WTC11 (cell line): ENCODE measurements around the gene DOK3. TPM values are rescaled to one million over a fixed set of nuclear protein-coding genes. Genes with fewer than 3 reads are reported as not detected.
A peak's percentile ranks its signal among the peaks of the same experiment; 100 is the strongest.

Experiments
- AFF4 ChIP-seq: sonication (generic); formaldehyde crosslinking; IDR thresholded peaks from 2 replicates; pipeline ENCODE4 v1.8.1; 2023; ENCODE audit warnings: mild to moderate bottlenecking, missing genetic modification reagents, borderline replicate concordance
- CBFB ChIP-seq: sonication (generic); formaldehyde crosslinking; IDR thresholded peaks from 2 replicates; pipeline ENCODE4 v1.8.1; 2022; ENCODE audit warnings: mild to moderate bottlenecking, low read depth, missing genetic modification reagents
- CREM ChIP-seq: sonication (generic); formaldehyde crosslinking; IDR thresholded peaks from 2 replicates; pipeline ENCODE4 v1.8.1; 2022; ENCODE audit warnings: mild to moderate bottlenecking, missing genetic modification reagents, moderate library complexity
- ETV6 ChIP-seq: sonication (generic); formaldehyde crosslinking; IDR thresholded peaks from 2 replicates; pipeline ENCODE4 v1.8.1; 2022; ENCODE audit warnings: mild to moderate bottlenecking, missing genetic modification reagents
- FOXP1 ChIP-seq: sonication (generic); formaldehyde crosslinking; IDR thresholded peaks from 2 replicates; pipeline ENCODE4 v1.8.0; 2022; ENCODE audit warnings: missing genetic modification reagents, mild to moderate bottlenecking, moderate library complexity, borderline replicate concordance
- FOXP4 ChIP-seq: sonication (generic); formaldehyde crosslinking; IDR thresholded peaks from 2 replicates; pipeline ENCODE4 v1.8.0; 2022; ENCODE audit warnings: mild to moderate bottlenecking, missing genetic modification reagents
- GABPB1 ChIP-seq: sonication (generic); formaldehyde crosslinking; IDR thresholded peaks from 2 replicates; pipeline ENCODE4 v1.8.1; 2023; ENCODE audit warnings: mild to moderate bottlenecking, missing genetic modification reagents
- GTF2I ChIP-seq: fragments of 250-450 bp; sonication (Bioruptor Pico); conservative IDR thresholded peaks from 2 replicates; pipeline ENCODE4 v1.4.0; 2021; ENCODE audit warnings: mild to moderate bottlenecking
- IRF1 ChIP-seq: sonication (generic); formaldehyde crosslinking; IDR thresholded peaks from 2 replicates; pipeline ENCODE4 v1.8.0; 2023; ENCODE audit warnings: missing genetic modification reagents
- JAZF1 ChIP-seq: fragments of 250-450 bp; sonication (Bioruptor Pico); IDR thresholded peaks from 2 replicates; pipeline ENCODE4 v1.9.0; 2021; ENCODE audit warnings: moderate library complexity, mild to moderate bottlenecking, inconsistent platforms
- MAX ChIP-seq: sonication (generic); formaldehyde crosslinking; IDR thresholded peaks from 2 replicates; pipeline ENCODE4 v1.8.0; 2022; ENCODE audit warnings: mild to moderate bottlenecking, missing genetic modification reagents
- NFE2L1 ChIP-seq: sonication (generic); formaldehyde crosslinking; IDR thresholded peaks from 2 replicates; pipeline ENCODE4 v1.8.1; 2023; ENCODE audit warnings: missing genetic modification reagents
- NR2C2 ChIP-seq: sonication (generic); formaldehyde crosslinking; IDR thresholded peaks from 2 replicates; pipeline ENCODE4 v1.8.0; 2022; ENCODE audit warnings: mild to moderate bottlenecking, missing genetic modification reagents
- NR3C1 ChIP-seq: sonication (generic); formaldehyde crosslinking; conservative IDR thresholded peaks from 2 replicates; pipeline ENCODE4 v1.8.1; 2023; ENCODE audit warnings: low read depth, mild to moderate bottlenecking, missing genetic modification reagents
- OVOL2 ChIP-seq: fragments of 250-450 bp; sonication (Bioruptor Pico); IDR thresholded peaks from 2 replicates; pipeline ENCODE4 v1.9.0; 2021; ENCODE audit warnings: mild to moderate bottlenecking, borderline replicate concordance
- PRDM15 ChIP-seq: sonication (generic); formaldehyde crosslinking; IDR thresholded peaks from 2 replicates; pipeline ENCODE4 v1.8.0; 2022; ENCODE audit warnings: missing genetic modification reagents
- PREB ChIP-seq: sonication (generic); formaldehyde crosslinking; IDR thresholded peaks from 2 replicates; pipeline ENCODE4 v1.8.1; 2022; ENCODE audit warnings: mild to moderate bottlenecking, missing genetic modification reagents, moderate library complexity, borderline replicate concordance
- PRRX2 ChIP-seq: fragments of 250-450 bp; sonication (Bioruptor Pico); IDR thresholded peaks from 2 replicates; pipeline ENCODE4 v1.8.0; 2021; ENCODE audit warnings: mild to moderate bottlenecking
- RORB ChIP-seq: fragments of 250-450 bp; sonication (Bioruptor Pico); IDR thresholded peaks from 2 replicates; pipeline ENCODE4 v1.9.0; 2021; ENCODE audit warnings: mild to moderate bottlenecking
- SP1 ChIP-seq: sonication (generic); formaldehyde crosslinking; conservative IDR thresholded peaks from 2 replicates; pipeline ENCODE4 v1.8.1; 2022; ENCODE audit warnings: missing genetic modification reagents
- TCF7 ChIP-seq: sonication (generic); formaldehyde crosslinking; IDR thresholded peaks from 2 replicates; pipeline ENCODE4 v1.8.0; 2022; ENCODE audit warnings: mild to moderate bottlenecking, low read depth, missing genetic modification reagents, moderate library complexity
- TEAD1 ChIP-seq: sonication (generic); formaldehyde crosslinking; IDR thresholded peaks from 2 replicates; pipeline ENCODE4 v1.8.0; 2022; ENCODE audit warnings: mild to moderate bottlenecking, missing genetic modification reagents
- TEAD4 ChIP-seq: sonication (generic); formaldehyde crosslinking; IDR thresholded peaks from 2 replicates; pipeline ENCODE4 v1.8.0; 2022; ENCODE audit warnings: mild to moderate bottlenecking, missing genetic modification reagents
- TP53 ChIP-seq: sonication (generic); formaldehyde crosslinking; IDR thresholded peaks from 2 replicates; pipeline ENCODE4 v1.8.1; 2023; ENCODE audit warnings: mild to moderate bottlenecking, missing genetic modification reagents
- ZNF423 ChIP-seq: fragments of 250-450 bp; sonication (Bioruptor Pico); IDR thresholded peaks from 2 replicates; pipeline ENCODE4 v2.1.2; 2022; ENCODE audit warnings: mild to moderate bottlenecking, moderate library complexity
- ZNF512 ChIP-seq: sonication (generic); formaldehyde crosslinking; IDR thresholded peaks from 2 replicates; pipeline ENCODE4 v1.8.1; 2022; ENCODE audit warnings: missing genetic modification reagents, borderline replicate concordance
- total RNA-seq: library from RNA; stranded (reverse); gene quantifications from 3 replicates; pipeline ENCODE4 v1.2.3, GENCODE V29; 2021

The DOK3 gene
- total RNA-seq, 1 experiment from 2014 or later, result 9.9 TPM

GRCh38 chr5:177516601-177517568 lies 7.3 kb upstream of the DOK3 start, which contains the start of gene DDX41 (continued):
- TF ChIP-seq PRDM15 (CRISPR knock-in tag) (no peak), CBFB (CRISPR knock-in tag) (0 out of 2 replicates have a peak, but pooled peaks have one; percentile 65), ZNF423 (CRISPR knock-in tag) (no peak), TCF7 (peak; percentile 82; the same call in 1 of the 2 replicates), JAZF1 (CRISPR knock-in tag) (no peak), NFE2L1 (CRISPR knock-in tag) (peak; percentile 71; the same call in 1 of the 2 replicates), PRRX2 (no peak), AFF4 (peak; percentile 64; the same call in 1 of the 2 replicates), FOXP4 (CRISPR knock-in tag) (peak; percentile 83), IRF1 (no peak), ZNF512 (CRISPR knock-in tag) (no peak), TEAD4 (CRISPR knock-in tag) (peak; percentile 16; the same call in 1 of the 2 replicates), OVOL2 (no peak), PREB (CRISPR knock-in tag) (no peak), GABPB1 (CRISPR knock-in tag) (peak; percentile 72), NR3C1 (CRISPR knock-in tag) (no peak), TP53 (CRISPR knock-in tag) (no peak), RORB (CRISPR knock-in tag) (no peak), TEAD1 (CRISPR knock-in tag) (peak; percentile 63; the same call in 1 of the 2 replicates), NR2C2 (CRISPR knock-in tag) (no peak), SP1 (CRISPR knock-in tag) (peak; percentile 96), FOXP1 (CRISPR knock-in tag) (peak; percentile 89; the same call in 1 of the 2 replicates), MAX (CRISPR knock-in tag) (peak; percentile 96), CREM (CRISPR knock-in tag) (peak; percentile 86), ETV6 (CRISPR knock-in tag) (peak; percentile 50; the same call in 1 of the 2 replicates), GTF2I (CRISPR knock-in tag) (no peak)
